ENCODE data around the gene CCDC187.

- peak in 2 of 4 donors; percentile 37 to 47 for TF ChIP-seq CTCF (IDR thresholded peaks at IDR 0.05)
- no peak for TF ChIP-seq POLR2A (IDR thresholded peaks at IDR 0.05)
Observed at GRCh38 chr9:136267261-136268111, 36.4 kb downstream of the CCDC187 start.

All from right lobe of liver (tissue), 4 donors.